Natural killer cell (primary cell): ENCODE data around the gene GSN. TPM values are rescaled to one million over a fixed set of nuclear protein-coding genes. Genes with fewer than 3 reads are reported as not detected.
A peak's percentile ranks its signal among the peaks of the same experiment; 100 is the strongest.

ENCODE experiments used
- ATAC-seq, 3 donors: fragments of 150-1000 bp in 2 of 3; fragments of 200-7000 bp in 1 of 3; cut with Tn5 transposase; 1 replicate in 1 of 3; 2 replicates in 2 of 3; pipeline ENCODE4 v1.10.0; 2021; ENCODE audit warnings: mild to moderate bottlenecking in 2 of 3, moderate library complexity in 2 of 3
- DNase-seq, 2 donors: peaks; one replicate each; pipeline versions ENCODE4 v3.0.0 to v3.0.0-alpha.2; 2013 to 2021; ENCODE audit warnings: mixed read lengths in 1 of 2
- H3K27ac ChIP-seq: one replicate; pipeline ENCODE4 v1.5.1; 2013; ENCODE audit warnings: mild to moderate bottlenecking, low read length
- H3K27me3 ChIP-seq: one replicate; pipeline ENCODE4 v1.6.1; 2013; ENCODE audit warnings: low read length; ENCODE audit not compliant: control insufficient read depth, insufficient read depth
- H3K36me3 ChIP-seq: one replicate; pipeline ENCODE4 v1.6.1; 2013; ENCODE audit warnings: low read length; ENCODE audit not compliant: control insufficient read depth, insufficient read depth
- H3K4me1 ChIP-seq: one replicate; pipeline ENCODE4 v1.6.1; 2013; ENCODE audit warnings: low read length; ENCODE audit not compliant: control insufficient read depth, insufficient read depth
- H3K4me3 ChIP-seq: one replicate; pipeline ENCODE4 v1.5.1; 2013; ENCODE audit warnings: low read length
- H3K9me3 ChIP-seq: one replicate; pipeline ENCODE4 v1.6.1; 2013; ENCODE audit warnings: low read length; ENCODE audit not compliant: control insufficient read depth, insufficient read depth
- H3K27ac Mint-ChIP-seq, 2 donors: one replicate each; pipeline ENCODE4 v1.8.0; 2022; ENCODE audit warnings: mild to moderate bottlenecking in 2 of 2, mixed read lengths in 2 of 2, moderate library complexity in 1 of 2
- H3K27me3 Mint-ChIP-seq, 2 donors: one replicate each; pipeline ENCODE4 v1.8.0; 2022; ENCODE audit warnings: low read depth in 2 of 2, mixed read lengths in 2 of 2
- H3K36me3 Mint-ChIP-seq: one replicate; pipeline ENCODE4 v1.8.0; 2022; ENCODE audit warnings: mixed read lengths
- H3K4me1 Mint-ChIP-seq, 2 donors: one replicate each; pipeline ENCODE4 v1.8.0; 2022; ENCODE audit warnings: mixed read lengths in 2 of 2
- H3K4me3 Mint-ChIP-seq: one replicate; pipeline ENCODE4 v1.8.0; 2022; ENCODE audit warnings: mild to moderate bottlenecking, moderate library complexity, mixed read lengths
- H3K9me3 Mint-ChIP-seq, 2 donors: one replicate each; pipeline ENCODE4 v1.8.0; 2022; ENCODE audit warnings: mixed read lengths in 2 of 2
- WGBS: methylation state at CpG from one replicate; pipeline ENCODE4 v1.1.7; 2013; ENCODE audit warnings: missing lambda C conversion rate; ENCODE audit not compliant: insufficient coverage; 5-methylcytosine and 5-hydroxymethylcytosine counted together
- intact Hi-C: fragments of 100-400 bp; cut with micrococcal nuclease; formaldehyde crosslinking; loops from one replicate; pipeline ENCODE4 v1.14.2; 2022
- total RNA-seq, 4 donors: library from RNA; stranded (reverse); fragments of 120-200 nt in 1 of 4; gene quantifications; one replicate each; pipeline versions ENCODE4 v1.2.3 to v1.2.4, GENCODE V29; 2013 to 2022
- TF ChIP-seq, protein P1 (sequence below): fragments of 200-600 bp; IDR thresholded peaks from one replicate; pipeline ENCODE4 v1.8.0; 2022; ENCODE audit warnings: antibody characterized with exemption

GSN gene
- total RNA-seq, 3 donors from 2014 or later (not counting 1 experiment from before 2014, with no cell fraction given): 92.9 to 103 (median 103) TPM

- H3K4me1 Mint-ChIP-seq: peaks cover 27 to 49% of the 10 kb centered on the region in 2 donors
- no peaks in the 10 kb centered on the region for H3K9me3 Mint-ChIP-seq
- H3K27ac Mint-ChIP-seq: peak overlapping the region in 1 of 2 donors; percentile 7
- ATAC-seq (no peak), DNase-seq (no peak)
- H3K27me3 ChIP-seq: no peaks in the 10 kb centered on the region
- H3K36me3 Mint-ChIP-seq: no peaks in the 10 kb centered on the region
- H3K36me3 ChIP-seq: peaks cover 21% of the 10 kb centered on the region
- intact Hi-C loops: no loop called here
- H3K4me3 Mint-ChIP-seq: no peak overlapping the region
- H3K4me3 ChIP-seq: no peak overlapping the region
- no peaks in the 10 kb centered on the region for H3K27me3 Mint-ChIP-seq
- WGBS: 86% methylated on average over 11 of the region's 11 CpGs
- TF ChIP-seq, protein P1, sequence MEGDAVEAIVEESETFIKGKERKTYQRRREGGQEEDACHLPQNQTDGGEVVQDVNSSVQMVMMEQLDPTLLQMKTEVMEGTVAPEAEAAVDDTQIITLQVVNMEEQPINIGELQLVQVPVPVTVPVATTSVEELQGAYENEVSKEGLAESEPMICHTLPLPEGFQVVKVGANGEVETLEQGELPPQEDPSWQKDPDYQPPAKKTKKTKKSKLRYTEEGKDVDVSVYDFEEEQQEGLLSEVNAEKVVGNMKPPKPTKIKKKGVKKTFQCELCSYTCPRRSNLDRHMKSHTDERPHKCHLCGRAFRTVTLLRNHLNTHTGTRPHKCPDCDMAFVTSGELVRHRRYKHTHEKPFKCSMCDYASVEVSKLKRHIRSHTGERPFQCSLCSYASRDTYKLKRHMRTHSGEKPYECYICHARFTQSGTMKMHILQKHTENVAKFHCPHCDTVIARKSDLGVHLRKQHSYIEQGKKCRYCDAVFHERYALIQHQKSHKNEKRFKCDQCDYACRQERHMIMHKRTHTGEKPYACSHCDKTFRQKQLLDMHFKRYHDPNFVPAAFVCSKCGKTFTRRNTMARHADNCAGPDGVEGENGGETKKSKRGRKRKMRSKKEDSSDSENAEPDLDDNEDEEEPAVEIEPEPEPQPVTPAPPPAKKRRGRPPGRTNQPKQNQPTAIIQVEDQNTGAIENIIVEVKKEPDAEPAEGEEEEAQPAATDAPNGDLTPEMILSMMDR: no peak
- H3K27ac ChIP-seq: no peak overlapping the region
- no peaks in the 10 kb centered on the region for H3K9me3 ChIP-seq
- peaks cover 45% of the 10 kb centered on the region for H3K4me1 ChIP-seq
Measured at GRCh38 chr9:121283856-121284732, 16.1 kb downstream of the GSN start.

- intact Hi-C loops: no loop called here
Measured at GRCh38 chr9:121284733-121285451, 16.9 kb downstream of the GSN start.

GRCh38 chr9:121285835-121286687 is 18.1 kb downstream of the GSN start:
- H3K27ac ChIP-seq: no peak overlapping the region
- peaks cover 22% of the 10 kb centered on the region for H3K36me3 ChIP-seq
- H3K9me3 ChIP-seq: no peaks in the 10 kb centered on the region
- Mint-ChIP-seq H3K27ac (peak overlapping the region; percentile 59 to 71), H3K27me3 (no peaks in the 10 kb centered on the region), H3K4me1 (peaks cover 15 to 45% of the 10 kb centered on the region in 2 donors), H3K36me3 (no peaks in the 10 kb centered on the region), H3K9me3 (no peaks in the 10 kb centered on the region), H3K4me3 (peak overlapping the region; percentile 29)
- intact Hi-C loops: no loop called here
- no peaks in the 10 kb centered on the region for H3K27me3 ChIP-seq
- TF ChIP-seq, protein P1: no peak
- ATAC-seq (no peak), DNase-seq (no peak)
- no peak overlapping the region for H3K4me3 ChIP-seq
- peaks cover 45% of the 10 kb centered on the region for H3K4me1 ChIP-seq
- WGBS: 49% methylated on average over 17 of the region's 18 CpGs

More at GRCh38 chr9:121284733-121285451, 16.9 kb downstream of the GSN start:
- Histone ChIP-seq H3K27me3 (no peaks in the 10 kb centered on the region), H3K9me3 (no peaks in the 10 kb centered on the region), H3K4me1 (peaks cover 45% of the 10 kb centered on the region), H3K4me3 (no peak overlapping the region), H3K27ac (no peak overlapping the region), H3K36me3 (peaks cover 22% of the 10 kb centered on the region)
- Mint-ChIP-seq H3K27me3 (no peaks in the 10 kb centered on the region), H3K4me3 (no peak overlapping the region), H3K36me3 (no peaks in the 10 kb centered on the region), H3K9me3 (no peaks in the 10 kb centered on the region), H3K4me1 (peaks cover 20 to 49% of the 10 kb centered on the region in 2 donors), H3K27ac (no peak overlapping the region)
- ATAC-seq (no peak), DNase-seq (no peak)
- TF ChIP-seq, protein P1: no peak
- 92% methylated on average over 9 of the region's 9 CpGs for WGBS
